ENCODE results near the gene ADAMTS12. TPM values are rescaled to one million over a fixed set of nuclear protein-coding genes. Genes with fewer than 3 reads are reported as not detected.

The ADAMTS12 gene
- total and polyA plus RNA-seq, 2 experiments from 2014 or later: 9.1 to 17.1 TPM

- no peak overlapping the region for H2AFZ ChIP-seq
- peaks cover 3% of the 10 kb centered on the region; the same call in 1 of the 2 replicates for H3K4me1 ChIP-seq (ENCODE audit: insufficient read depth)
- no peaks in the 10 kb centered on the region for H3K79me2 ChIP-seq (replicated peaks; ENCODE audit: insufficient read depth)
- TF ChIP-seq ZNF114 (CRISPR knock-in tag; IDR thresholded peaks at IDR 0.05): no peak
- TF ChIP-seq ZNF331 (CRISPR knock-in tag; IDR thresholded peaks at IDR 0.05; ENCODE audit: low read depth): no peak
- TF ChIP-seq REST (IDR thresholded peaks at IDR 0.05; ENCODE audit: unreplicated experiment): no peak
- TF ChIP-seq JUNB (IDR thresholded peaks at IDR 0.05; ENCODE audit: unreplicated experiment): no peak
- no peak for TF ChIP-seq NANOG (IDR thresholded peaks at IDR 0.05; ENCODE audit: borderline replicate concordance)
- TF ChIP-seq EZH2 (IDR thresholded peaks at IDR 0.05; ENCODE audit: low read depth, unreplicated experiment): no peak
- no peak for TF ChIP-seq STAT1 (IDR thresholded peaks at IDR 0.05; ENCODE audit: unreplicated experiment)
- H4K20me1 ChIP-seq (replicated peaks; ENCODE audit: insufficient read depth): no peaks in the 10 kb centered on the region
- Mint-ChIP-seq H3K4me1 (no peaks in the 10 kb centered on the region), H3K9me3 (no peaks in the 10 kb centered on the region), H3K27ac (no peak overlapping the region), H3K4me3 (no peak overlapping the region), H3K36me3 (ENCODE audit: low read depth) (peaks cover 4% of the 10 kb centered on the region; the same call in 2 of the 3 replicates), H3K27me3 (ENCODE audit: insufficient read depth, low read depth, poor library complexity) (peaks cover 7% of the 10 kb centered on the region)
- ATAC-seq: no peak
- H3K4me2 ChIP-seq: no peak overlapping the region
- DNase-seq (ENCODE audit: low spot score): no peak
- H3F3A ChIP-seq (replicated peaks; ENCODE audit: low read depth): no peaks in the 10 kb centered on the region
- H3K36me3 ChIP-seq (ENCODE audit: insufficient read depth): no peaks in the 10 kb centered on the region; the same call in 1 of the 2 replicates
- peaks cover 21% of the 10 kb centered on the region for H3K9me2 ChIP-seq (ENCODE audit: insufficient read depth)
- H3K27me3 ChIP-seq (ENCODE audit: insufficient read depth): no peaks in the 10 kb centered on the region
- no peak overlapping the region for H3K27ac ChIP-seq (ENCODE audit: low read depth)
- H3K4me3 ChIP-seq: no peak overlapping the region
These were observed 353.6 kb downstream of the ADAMTS12 start for GRCh38 chr5:33538201-33538600.

GRCh38 chr5:33537240-33537639 lies 354.6 kb downstream of the ADAMTS12 start:
- Mint-ChIP-seq H3K4me3 (no peak overlapping the region), H3K9me3 (no peaks in the 10 kb centered on the region), H3K27me3 (ENCODE audit: insufficient read depth, low read depth, poor library complexity) (peaks cover 2% of the 10 kb centered on the region), H3K27ac (no peak overlapping the region), H3K4me1 (no peaks in the 10 kb centered on the region), H3K36me3 (ENCODE audit: low read depth) (peaks cover 4% of the 10 kb centered on the region; the same call in 2 of the 3 replicates)
- Histone ChIP-seq H3K79me2 (replicated peaks; ENCODE audit: insufficient read depth) (no peaks in the 10 kb centered on the region), H3K9me2 (ENCODE audit: insufficient read depth) (peaks cover 21% of the 10 kb centered on the region), H3F3A (replicated peaks; ENCODE audit: low read depth) (no peaks in the 10 kb centered on the region), H3K4me2 (no peak overlapping the region), H2AFZ (no peak overlapping the region), H3K36me3 (ENCODE audit: insufficient read depth) (no peaks in the 10 kb centered on the region), H3K4me3 (no peak overlapping the region), H3K27me3 (ENCODE audit: insufficient read depth) (no peaks in the 10 kb centered on the region), H4K20me1 (replicated peaks; ENCODE audit: insufficient read depth) (no peaks in the 10 kb centered on the region), H3K27ac (ENCODE audit: low read depth) (no peak overlapping the region), H3K4me1 (ENCODE audit: insufficient read depth) (peaks cover 3% of the 10 kb centered on the region; the same call in 1 of the 2 replicates)
- ATAC-seq: no peak
- TF ChIP-seq CTCF (conservative IDR thresholded peaks at IDR 0.05; ENCODE audit: low read depth in 2 of 2): 0 out of 4 replicates have a peak, but pooled peaks of 1 of the 2 experiments have one; percentile 1
- no peak for TF ChIP-seq ZNF114 (CRISPR knock-in tag; IDR thresholded peaks at IDR 0.05)
- no peak for TF ChIP-seq ZNF462 (CRISPR knock-in tag; IDR thresholded peaks at IDR 0.05)
- no peak for TF ChIP-seq ZNF331 (CRISPR knock-in tag; IDR thresholded peaks at IDR 0.05; ENCODE audit: low read depth)
- no peak for TF ChIP-seq STAT1 (IDR thresholded peaks at IDR 0.05; ENCODE audit: unreplicated experiment)
- no peak for DNase-seq (ENCODE audit: low spot score)

All from GM23338 (cell line).